Spinal cord (tissue), 10 donors: Measurements from ENCODE around the gene NOL11. TPM values are rescaled to one million over a fixed set of nuclear protein-coding genes. Genes with fewer than 3 reads are reported as not detected.

Experiments
- DNase-seq, 6 donors: peaks; one replicate each; pipeline versions ENCODE4 v3.0.0 to v3.0.0-alpha.2; 2013 to 2015; ENCODE audit warnings: low spot score in 6 of 6, low read depth in 4 of 6
- H3K27ac ChIP-seq: one replicate; pipeline ENCODE4 v1.5.1; 2013; ENCODE audit warnings: low read depth, low read length, control low read depth
- H3K27me3 ChIP-seq: one replicate; pipeline ENCODE4 v1.6.1; 2013; ENCODE audit warnings: low read length; ENCODE audit not compliant: control insufficient read depth, insufficient read depth
- H3K36me3 ChIP-seq: one replicate; pipeline ENCODE4 v1.6.1; 2013; ENCODE audit warnings: low read length; ENCODE audit not compliant: control insufficient read depth, insufficient read depth
- H3K4me1 ChIP-seq: one replicate; pipeline ENCODE4 v1.6.1; 2013; ENCODE audit warnings: low read length; ENCODE audit not compliant: control insufficient read depth, insufficient read depth
- H3K4me3 ChIP-seq: one replicate; pipeline ENCODE4 v1.5.1; 2013; ENCODE audit warnings: low read depth, low read length, control low read depth
- H3K9me3 ChIP-seq: one replicate; pipeline ENCODE4 v1.6.1; 2013; ENCODE audit warnings: low read length; ENCODE audit not compliant: control insufficient read depth, insufficient read depth
- WGBS: methylation state at CpG from one replicate; pipeline ENCODE4 v1.1.5; 2013; ENCODE audit warnings: missing lambda C conversion rate; ENCODE audit not compliant: insufficient coverage; 5-methylcytosine and 5-hydroxymethylcytosine counted together
- long read RNA-seq, 4 donors: transcript quantifications; one replicate each; lab custom pipeline, GENCODE V29; 2026
- polyA plus RNA-seq, 2 donors: library from polyadenylated mRNA; unstranded; fragments of 120-200 nt; gene quantifications; one replicate each; pipeline ENCODE4 v1.2.1, GENCODE V29; 2013; ENCODE audit not compliant: insufficient read length in 2 of 2
- total RNA-seq, 2 donors: library from RNA; depleted of rRNA in 1 of 2; stranded (reverse); fragments of 120-200 nt in 1 of 2; fragments of >200 nt in 1 of 2; gene quantifications; one replicate each; pipeline versions ENCODE4 v1.2.3 to v1.2.4, GENCODE V29; 2013 to 2014
- donor health status: healthy.

Gene NOL11
- total RNA-seq = 10 to 100 TPM; 53.1 to 58.6 TPM
- polyA plus RNA-seq = 10 to 100 TPM; 39.9 to 51.9 TPM
- long read RNA-seq, donor 1, partial matches to known transcripts = 0 of 3 reads
- long read RNA-seq, donor 1, other reads (novel, unspliced or antisense) = 0 of 3 reads
- long read RNA-seq, donor 2, partial matches to known transcripts = 0 of 2 reads
- long read RNA-seq, donor 2, other reads (novel, unspliced or antisense) = 0 of 2 reads
- long read RNA-seq, donor 3, partial matches to known transcripts = 0 of 2 reads
- long read RNA-seq, donor 3, other reads (novel, unspliced or antisense) = 0 of 2 reads
- long read RNA-seq, donor 4, transcript NOL11-201 (18 exons, 2,947 nt) = major isoform, 7 of 32 reads
- long read RNA-seq, donor 4, partial matches to known transcripts = 21 of 32 reads
- long read RNA-seq, donor 4, other reads (novel, unspliced or antisense) = 0 of 32 reads

DNA sequence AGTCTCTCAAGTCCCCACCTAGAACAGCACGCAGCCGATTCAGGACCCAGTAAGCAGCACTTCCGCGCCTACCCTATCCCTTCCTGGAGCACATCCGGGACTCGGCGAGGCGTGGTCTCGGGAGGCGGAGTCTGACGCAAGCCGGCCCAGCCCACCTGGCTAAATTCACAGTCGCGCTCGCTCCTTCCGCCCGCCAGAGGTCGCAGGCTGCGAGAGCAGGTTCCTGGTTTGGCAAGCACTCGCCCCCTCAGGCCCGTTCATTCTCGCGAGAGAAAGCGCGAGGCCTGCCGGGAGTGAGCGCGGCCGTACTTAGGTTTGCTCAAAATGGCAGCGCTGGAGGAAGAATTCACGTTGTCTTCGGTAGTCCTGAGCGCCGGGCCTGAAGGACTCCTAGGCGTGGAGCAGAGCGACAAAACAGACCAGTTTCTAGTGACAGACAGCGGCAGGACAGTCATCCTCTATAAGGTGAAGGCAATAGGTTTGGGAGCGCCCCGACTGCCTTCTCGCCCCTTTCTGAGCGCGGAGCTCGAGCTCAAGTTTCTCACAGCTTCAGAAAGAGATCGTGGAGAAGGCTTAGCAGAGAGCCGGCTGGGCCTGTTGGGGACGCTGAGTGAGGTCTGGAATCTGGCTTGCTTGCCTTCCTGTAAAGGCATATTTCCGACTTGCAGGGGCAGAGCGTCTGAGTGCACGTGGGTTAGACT, at the start of gene NOL11:
TSS of gene NOL11 (plus strand) at position 313 of the 701 bp plus-strand sequence. CDS start at position 325, 12 bp downstream.
- DNase-seq = peak; percentile 97 to 100 (median 98)
- peak within 1 kb of the TSS; percentile 94 for H3K27ac ChIP-seq
- H3K36me3 ChIP-seq = peaks cover 6% of the 10 kb centered on the region
- peaks cover 7% of the 10 kb centered on the region for H3K4me1 ChIP-seq
- peak within 1 kb of the TSS; percentile 99 for H3K4me3 ChIP-seq
- under 1% methylated on average over 49 of the region's 49 CpGs for WGBS
- H3K27me3 ChIP-seq = no peaks in the 10 kb centered on the region
- H3K9me3 ChIP-seq = no peaks in the 10 kb centered on the region

DNA sequence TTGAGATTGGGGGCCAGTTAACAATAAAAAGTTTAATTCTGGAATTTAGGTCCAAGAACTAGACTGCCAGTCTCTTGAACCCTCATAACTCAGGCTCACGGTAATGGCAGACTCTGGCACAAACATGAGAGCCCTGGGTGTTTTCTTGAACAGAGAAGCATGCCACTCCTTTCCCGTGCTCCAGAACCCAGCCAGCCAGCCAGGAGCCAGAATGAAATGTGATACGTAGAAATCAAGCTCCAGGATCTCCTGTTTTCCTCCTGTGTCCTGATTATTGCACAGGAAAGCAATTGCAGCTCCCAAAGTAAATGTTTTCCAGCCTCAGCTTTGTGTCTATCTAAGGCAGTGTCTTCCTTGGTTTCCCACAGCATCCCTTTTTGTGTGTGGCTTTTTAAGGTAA, 46.2 kb upstream of the NOL11 start:
- Histone ChIP-seq H3K4me3 (no peak overlapping the region), H3K27me3 (no peaks in the 10 kb centered on the region), H3K27ac (no peak overlapping the region), H3K9me3 (no peaks in the 10 kb centered on the region), H3K4me1 (peaks cover 16% of the 10 kb centered on the region), H3K36me3 (peaks cover 6% of the 10 kb centered on the region)
- WGBS = 67% methylated on average over 1 of the region's 3 CpGs
- DNase-seq = no peak

DNA sequence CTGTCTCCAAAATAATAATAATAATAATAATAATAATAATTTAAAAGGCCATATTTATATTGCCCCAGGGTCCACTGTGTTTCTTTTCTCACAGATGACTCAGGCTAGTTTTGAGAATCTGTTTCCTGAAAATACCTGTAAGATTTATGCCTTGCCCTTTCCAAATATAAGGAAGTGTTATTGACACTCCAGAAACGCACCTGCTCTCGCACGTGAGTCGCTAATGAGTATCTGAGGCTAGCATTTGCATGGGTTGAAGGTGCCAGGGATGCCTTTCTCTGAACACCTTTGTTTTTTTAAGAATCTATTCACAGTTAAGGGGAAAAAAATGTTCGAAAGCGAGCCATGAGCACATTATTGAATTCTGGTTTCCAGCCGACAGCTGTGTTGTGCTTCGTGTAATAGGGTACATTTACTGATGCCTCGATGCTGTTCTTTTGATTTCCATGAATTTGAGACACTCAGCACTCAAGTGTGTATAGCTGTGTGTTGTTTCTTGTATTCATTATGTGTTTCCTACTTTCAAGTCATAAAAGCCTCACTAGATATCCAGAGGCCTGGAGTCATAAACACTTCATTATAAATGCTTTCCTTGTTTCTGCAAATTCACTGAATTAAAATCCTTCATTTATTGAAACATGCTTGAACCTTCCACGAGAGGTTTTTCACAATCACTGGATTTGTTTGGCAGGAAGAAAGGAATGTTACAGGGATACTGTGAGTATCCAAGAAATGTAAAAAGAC, 45.0 kb upstream of the NOL11 start:
- Histone ChIP-seq H3K9me3 (no peaks in the 10 kb centered on the region), H3K4me1 (peaks cover 13% of the 10 kb centered on the region), H3K36me3 (peaks cover 6% of the 10 kb centered on the region), H3K27me3 (no peaks in the 10 kb centered on the region), H3K27ac (peak overlapping the region; percentile 74), H3K4me3 (no peak overlapping the region)
- 54% methylated on average over 8 of the region's 10 CpGs for WGBS
- DNase-seq = peak in 2 of 6 donors; percentile 41 to 51

DNA sequence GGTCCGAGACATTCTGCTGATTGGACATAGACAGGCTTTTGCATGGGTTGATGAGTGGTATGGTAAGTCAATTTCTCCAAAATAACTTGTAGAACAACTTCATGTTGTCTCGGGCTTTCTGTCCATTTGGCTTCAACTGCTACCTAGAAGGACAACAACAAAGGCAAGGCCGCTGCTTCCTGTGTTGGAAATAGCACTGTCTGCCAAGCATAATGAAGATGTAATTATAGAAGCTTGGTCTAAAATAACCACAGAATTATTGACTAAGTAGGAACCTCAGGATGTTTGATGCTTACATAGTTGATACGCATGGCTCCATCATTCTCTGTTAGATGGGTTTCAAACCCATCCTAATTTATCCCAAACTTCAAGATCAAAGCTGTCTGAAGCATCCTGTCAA, 42.3 kb upstream of the NOL11 start:
- WGBS = 83% methylated on average over 2 of the region's 4 CpGs
- no peak for DNase-seq
- Histone ChIP-seq H3K36me3 (no peaks in the 10 kb centered on the region), H3K4me3 (no peak overlapping the region), H3K4me1 (peaks cover 26% of the 10 kb centered on the region), H3K9me3 (no peaks in the 10 kb centered on the region), H3K27ac (no peak overlapping the region), H3K27me3 (no peaks in the 10 kb centered on the region)

DNA sequence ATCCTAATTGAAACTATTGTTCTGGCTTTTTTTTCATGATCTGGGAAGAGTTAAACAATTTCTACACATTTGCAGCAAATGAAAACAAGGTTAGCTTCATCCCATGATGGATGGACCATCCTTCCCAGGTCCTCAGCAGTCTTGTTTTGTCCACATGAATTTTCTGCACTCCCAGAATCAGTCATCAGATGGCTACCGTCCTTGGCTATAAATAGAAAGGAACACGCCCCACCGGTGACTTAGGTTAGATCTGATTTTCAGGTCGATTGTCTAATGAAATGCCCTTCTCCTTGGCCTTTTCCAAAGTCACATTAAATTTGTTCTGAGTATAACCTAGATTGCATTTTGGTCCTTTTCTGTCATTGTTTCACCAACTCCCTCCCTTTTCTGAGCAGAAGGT, 41.4 kb upstream of the NOL11 start:
- no peak overlapping the region for H3K27ac ChIP-seq
- H3K27me3 ChIP-seq = no peaks in the 10 kb centered on the region
- no peak overlapping the region for H3K4me3 ChIP-seq
- 87% methylated on average over 3 of the region's 4 CpGs for WGBS
- H3K36me3 ChIP-seq = no peaks in the 10 kb centered on the region
- H3K4me1 ChIP-seq = peaks cover 23% of the 10 kb centered on the region
- DNase-seq = no peak
- no peaks in the 10 kb centered on the region for H3K9me3 ChIP-seq

DNA sequence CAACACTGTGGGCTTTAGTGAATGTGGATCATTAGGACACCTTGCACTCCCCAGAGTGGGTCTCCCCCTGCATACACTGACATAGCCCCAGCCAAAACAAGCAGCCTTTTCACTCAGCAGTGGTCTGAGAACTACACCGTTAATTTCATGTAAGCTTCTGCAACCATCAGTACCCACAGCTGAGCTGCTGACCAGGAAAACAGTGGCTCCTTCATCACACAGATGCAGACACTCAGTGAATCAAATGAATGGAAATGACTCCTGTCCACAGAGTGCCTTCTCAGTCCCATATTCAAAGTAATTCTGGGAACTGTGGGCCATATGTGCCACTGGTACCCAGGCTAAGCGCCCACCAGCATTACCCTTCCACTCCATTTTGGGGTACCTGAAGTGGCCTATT, 39.3 kb upstream of the NOL11 start:
- no peaks in the 10 kb centered on the region for H3K9me3 ChIP-seq
- no peaks in the 10 kb centered on the region for H3K36me3 ChIP-seq
- DNase-seq = peak in 2 of 6 donors; percentile 52 to 54
- peaks cover 20% of the 10 kb centered on the region for H3K4me1 ChIP-seq
- H3K27ac ChIP-seq = no peak overlapping the region
- H3K4me3 ChIP-seq = no peak overlapping the region
- WGBS = 30% methylated on average over 1 of the region's 2 CpGs
- H3K27me3 ChIP-seq = peaks cover 3% of the 10 kb centered on the region

- Histone ChIP-seq H3K4me1 (peaks cover 20% of the 10 kb centered on the region), H3K36me3 (no peaks in the 10 kb centered on the region), H3K27me3 (peaks cover 3% of the 10 kb centered on the region), H3K9me3 (no peaks in the 10 kb centered on the region), H3K27ac (no peak overlapping the region), H3K4me3 (no peak overlapping the region)
- no peak for DNase-seq
- WGBS = no CpG with 5 or more reads among the region's 2 CpGs
Observed at GRCh38 chr17:67679225-67679624, 38.5 kb upstream of the NOL11 start.

GRCh38 chr17:67679721-67680120, 38.0 kb upstream of the NOL11 start:
- H3K27ac ChIP-seq = no peak overlapping the region
- H3K4me3 ChIP-seq = no peak overlapping the region
- peaks cover 3% of the 10 kb centered on the region for H3K27me3 ChIP-seq
- DNase-seq = no peak
- H3K9me3 ChIP-seq = no peaks in the 10 kb centered on the region
- peaks cover 18% of the 10 kb centered on the region for H3K4me1 ChIP-seq
- 72% methylated on average over 3 of the region's 6 CpGs for WGBS
- no peaks in the 10 kb centered on the region for H3K36me3 ChIP-seq

DNA sequence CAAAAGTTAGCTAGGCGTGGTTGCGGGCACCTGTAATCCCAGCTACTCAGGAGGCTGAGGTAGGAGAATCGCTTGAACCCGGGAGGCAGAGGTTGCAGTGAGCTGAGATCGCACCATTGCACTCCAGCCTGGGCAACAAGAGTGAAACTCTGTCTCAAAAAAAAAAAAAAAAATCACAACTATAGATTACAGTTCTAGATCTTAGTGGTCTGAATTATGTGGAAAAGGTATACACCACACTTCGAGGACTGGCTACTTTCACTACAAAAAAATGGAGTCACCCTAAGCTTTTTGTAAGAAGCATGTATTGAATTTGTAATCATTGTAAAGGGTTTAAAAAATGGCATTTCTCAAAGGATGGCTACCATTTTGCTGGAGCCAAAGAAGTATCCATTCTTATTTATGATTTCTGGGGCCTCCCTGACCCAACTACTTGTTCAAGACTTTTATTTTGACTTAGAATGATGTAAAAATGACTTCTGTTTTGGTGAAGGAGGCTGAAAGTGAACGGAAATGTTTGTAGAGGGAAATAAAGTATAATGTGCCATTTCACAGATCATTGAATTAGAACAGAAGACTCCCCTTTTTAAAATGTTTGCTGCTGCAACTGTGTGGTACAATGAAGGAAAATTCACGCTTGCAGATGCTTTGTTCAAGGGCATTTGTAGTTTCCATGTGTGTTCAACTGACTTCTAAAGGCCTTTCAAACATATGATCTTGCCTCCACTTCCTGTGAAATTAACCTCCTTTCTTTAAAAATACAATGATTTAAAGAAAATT, 37.1 kb upstream of the NOL11 start:
- peaks cover 16% of the 10 kb centered on the region for H3K4me1 ChIP-seq
- DNase-seq = no peak
- H3K27me3 ChIP-seq = peaks cover 3% of the 10 kb centered on the region
- WGBS = no CpG with 5 or more reads among the region's 8 CpGs
- H3K36me3 ChIP-seq = no peaks in the 10 kb centered on the region
- no peak overlapping the region for H3K27ac ChIP-seq
- H3K9me3 ChIP-seq = no peaks in the 10 kb centered on the region
- no peak overlapping the region for H3K4me3 ChIP-seq
